Vagina (tissue), 2 donors: ENCODE data around the gene MRPL16. TPM values are rescaled to one million over a fixed set of nuclear protein-coding genes. Genes with fewer than 3 reads are reported as not detected.

Source experiments
- DNase-seq, 2 donors: peaks; one replicate each; pipeline ENCODE4 v3.0.0-alpha.2; 2017; ENCODE audit errors: extremely low spot score in 2 of 2
- H3K27ac ChIP-seq: fragments of 200-600 bp; sonication (generic); one replicate; pipeline ENCODE4 v1.5.1; 2019
- H3K27me3 ChIP-seq: fragments of 200-600 bp; sonication (generic); one replicate; pipeline ENCODE4 v1.5.1; 2019
- H3K36me3 ChIP-seq, 2 donors: fragments of 200-600 bp; sonication (generic); one replicate each; pipeline ENCODE4 v1.5.1; 2017 to 2019
- H3K4me1 ChIP-seq: fragments of 200-600 bp; sonication (generic); one replicate; pipeline ENCODE4 v1.5.1; 2019
- H3K4me3 ChIP-seq, 2 donors: fragments of 200-600 bp; sonication (generic); 1 replicate in 1 of 2; 2 replicates in 1 of 2; pipeline ENCODE4 v1.5.1; 2016 to 2019
- H3K9me3 ChIP-seq: fragments of 200-600 bp; sonication (generic); one replicate; pipeline ENCODE4 v1.5.1; 2019
- POLR2A ChIP-seq, 2 donors: fragments of 450-650 bp; IDR thresholded peaks; one replicate each; pipeline ENCODE4 v1.6.1; 2017; ENCODE audit warnings: antibody characterized with exemption in 2 of 2, mild to moderate bottlenecking in 2 of 2, moderate library complexity in 2 of 2
- POLR2AphosphoS5 ChIP-seq, 2 donors: sonication (generic); formaldehyde crosslinking; IDR thresholded peaks; one replicate each; pipeline ENCODE4 v1.9.0; 2017; ENCODE audit warnings: antibody characterized with exemption in 2 of 2, mild to moderate bottlenecking in 2 of 2, low read depth in 1 of 2; ENCODE audit not compliant: insufficient read depth in 1 of 2
- intact Hi-C: fragments of 100-400 bp; cut with DNase I; formaldehyde crosslinking; loops from one replicate; pipeline ENCODE4 v1.15.1; 2023
- total RNA-seq: library from RNA; depleted of rRNA; stranded (reverse); fragments of >200 nt; gene quantifications from one replicate; pipeline ENCODE4 v1.2.3, GENCODE V29; 2016
- TF ChIP-seq, protein P1 (sequence below), 3 experiments: fragments of 450-650 bp in 2 of 3; fragments of 200-600 bp in 1 of 3; sonication (generic) in 1 of 3; IDR thresholded peaks; one replicate each; pipeline ENCODE4 v1.5.1; 2017 to 2019; ENCODE audit warnings: antibody characterized with exemption in 3 of 3, mild to moderate bottlenecking in 2 of 3, moderate library complexity in 2 of 3

Gene MRPL16
- total RNA-seq, 1 donor from 2014 or later: 38.3 TPM

DNA sequence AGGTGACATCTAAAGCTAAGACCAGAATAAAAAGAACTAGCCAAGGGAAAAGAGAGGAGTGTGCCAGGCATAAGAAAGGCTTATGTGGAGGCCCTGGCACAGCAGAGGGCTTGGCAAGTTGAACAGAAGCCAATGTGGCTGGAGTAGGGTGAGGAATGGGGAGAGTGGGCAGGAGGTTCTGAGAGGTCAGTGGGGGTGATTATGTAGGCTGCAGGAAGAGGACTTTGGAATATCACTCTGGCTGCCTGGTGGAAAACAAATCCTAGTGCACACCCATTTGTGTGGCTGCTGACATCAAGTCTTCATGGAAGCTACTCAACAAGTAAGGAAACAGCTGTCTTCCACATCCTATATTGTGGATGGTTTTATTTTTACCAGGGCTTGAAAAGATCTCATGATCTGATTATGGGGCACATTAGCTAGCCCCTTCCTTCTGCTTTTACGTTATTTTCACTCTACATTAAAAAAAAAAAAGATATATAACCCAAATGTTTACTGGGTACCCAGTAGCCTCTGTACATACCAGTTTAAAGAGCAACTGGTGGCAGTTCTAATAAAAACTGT is 3.4 kb downstream of the MRPL16 start:
- H3K36me3 ChIP-seq: peaks cover 0 to 30% of the 10 kb centered on the region in 2 donors
- no peak overlapping the region for H3K4me3 ChIP-seq
- no peak for DNase-seq
- H3K4me1 ChIP-seq: peaks cover 12% of the 10 kb centered on the region
- no peaks in the 10 kb centered on the region for H3K27me3 ChIP-seq
- no peak for TF ChIP-seq POLR2AphosphoS5 (IDR thresholded peaks at IDR 0.05; ENCODE audit: insufficient read depth in 1 of 2, low read depth in 1 of 2)
- no peak for TF ChIP-seq POLR2A (IDR thresholded peaks at IDR 0.05)
- TF ChIP-seq, protein P1, sequence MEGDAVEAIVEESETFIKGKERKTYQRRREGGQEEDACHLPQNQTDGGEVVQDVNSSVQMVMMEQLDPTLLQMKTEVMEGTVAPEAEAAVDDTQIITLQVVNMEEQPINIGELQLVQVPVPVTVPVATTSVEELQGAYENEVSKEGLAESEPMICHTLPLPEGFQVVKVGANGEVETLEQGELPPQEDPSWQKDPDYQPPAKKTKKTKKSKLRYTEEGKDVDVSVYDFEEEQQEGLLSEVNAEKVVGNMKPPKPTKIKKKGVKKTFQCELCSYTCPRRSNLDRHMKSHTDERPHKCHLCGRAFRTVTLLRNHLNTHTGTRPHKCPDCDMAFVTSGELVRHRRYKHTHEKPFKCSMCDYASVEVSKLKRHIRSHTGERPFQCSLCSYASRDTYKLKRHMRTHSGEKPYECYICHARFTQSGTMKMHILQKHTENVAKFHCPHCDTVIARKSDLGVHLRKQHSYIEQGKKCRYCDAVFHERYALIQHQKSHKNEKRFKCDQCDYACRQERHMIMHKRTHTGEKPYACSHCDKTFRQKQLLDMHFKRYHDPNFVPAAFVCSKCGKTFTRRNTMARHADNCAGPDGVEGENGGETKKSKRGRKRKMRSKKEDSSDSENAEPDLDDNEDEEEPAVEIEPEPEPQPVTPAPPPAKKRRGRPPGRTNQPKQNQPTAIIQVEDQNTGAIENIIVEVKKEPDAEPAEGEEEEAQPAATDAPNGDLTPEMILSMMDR (IDR thresholded peaks at IDR 0.05): no peak
- H3K27ac ChIP-seq: no peak overlapping the region
- no peaks in the 10 kb centered on the region for H3K9me3 ChIP-seq
- intact Hi-C loops: loop anchor here (10.0 kb wide), 1 partner anchor 132 kb away; no protein-coding TSS in a partner anchor

GRCh38 chr11:59804061-59804460 is 6.5 kb downstream of the MRPL16 start:
- no peaks in the 10 kb centered on the region for H3K27me3 ChIP-seq
- DNase-seq: no peak
- no peak for TF ChIP-seq POLR2A (IDR thresholded peaks at IDR 0.05)
- TF ChIP-seq, protein P1 (IDR thresholded peaks at IDR 0.05): no peak
- no peak for TF ChIP-seq POLR2AphosphoS5 (IDR thresholded peaks at IDR 0.05; ENCODE audit: insufficient read depth in 1 of 2, low read depth in 1 of 2)
- peaks cover 0 to 33% of the 10 kb centered on the region in 2 donors for H3K36me3 ChIP-seq
- H3K4me3 ChIP-seq: no peak overlapping the region
- no peaks in the 10 kb centered on the region for H3K9me3 ChIP-seq
- intact Hi-C loops: loop anchor here (10.0 kb wide), 1 partner anchor 129 kb away; no protein-coding TSS in a partner anchor
- H3K27ac ChIP-seq: no peak overlapping the region
- H3K4me1 ChIP-seq: no peaks in the 10 kb centered on the region

DNA sequence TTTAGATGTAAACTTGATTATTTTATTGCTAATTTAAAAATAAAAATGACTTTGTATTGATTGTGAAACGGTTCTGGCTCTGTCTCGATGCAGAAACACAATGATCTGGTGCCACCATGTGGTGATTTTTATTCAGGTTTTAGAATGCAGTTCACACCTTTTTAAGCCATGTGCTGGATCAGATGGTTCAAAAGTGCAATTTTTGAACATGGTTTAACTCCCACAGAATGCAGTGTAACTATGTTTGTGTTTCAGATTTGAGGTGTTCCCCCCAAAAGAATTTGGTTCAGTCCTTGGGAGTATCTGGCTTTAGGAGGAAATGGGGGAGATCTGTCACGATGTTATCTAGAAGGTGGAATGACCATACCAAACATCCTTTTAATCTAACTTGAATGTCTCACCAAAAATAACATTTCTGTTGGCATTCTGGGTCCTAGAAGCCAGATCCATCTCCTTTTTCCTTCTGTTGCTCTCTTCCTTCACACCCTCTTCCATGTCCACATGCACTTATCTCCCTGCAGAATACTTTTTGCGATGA is 7.9 kb downstream of the MRPL16 start:
- H3K27me3 ChIP-seq: no peaks in the 10 kb centered on the region
- H3K27ac ChIP-seq: peak overlapping the region; percentile 4
- intact Hi-C loops: loop anchor here (2.0 to 10.0 kb wide), 2 partner anchors 48 to 128 kb away; partner anchors contain the start of gene STX3
- peaks cover 0 to 44% of the 10 kb centered on the region in 2 donors for H3K36me3 ChIP-seq
- no peak for DNase-seq
- H3K4me3 ChIP-seq: no peak overlapping the region
- no peaks in the 10 kb centered on the region for H3K4me1 ChIP-seq
- H3K9me3 ChIP-seq: no peaks in the 10 kb centered on the region
- peak in 1 of 2 donors; percentile 56 for TF ChIP-seq POLR2AphosphoS5 (IDR thresholded peaks at IDR 0.05; ENCODE audit: insufficient read depth in 1 of 2, low read depth in 1 of 2)
- no peak for TF ChIP-seq POLR2A (IDR thresholded peaks at IDR 0.05)
- TF ChIP-seq, protein P1 (IDR thresholded peaks at IDR 0.05): peak; percentile 50 to 68 (median 54)

- Histone ChIP-seq H3K4me3 (no peak overlapping the region), H3K27me3 (no peaks in the 10 kb centered on the region), H3K4me1 (no peaks in the 10 kb centered on the region), H3K9me3 (no peaks in the 10 kb centered on the region), H3K27ac (peak overlapping the region; percentile 4), H3K36me3 (peaks cover 0 to 49% of the 10 kb centered on the region in 2 donors)
- intact Hi-C loops: loop anchor here (2.0 to 10.0 kb wide), 2 partner anchors 47 to 127 kb away; partner anchors contain the start of gene STX3
- TF ChIP-seq POLR2A (IDR thresholded peaks at IDR 0.05): no peak
- TF ChIP-seq POLR2AphosphoS5 (IDR thresholded peaks at IDR 0.05; ENCODE audit: insufficient read depth in 1 of 2, low read depth in 1 of 2): no peak
- TF ChIP-seq, protein P1 (IDR thresholded peaks at IDR 0.05): no peak
- no peak for DNase-seq
Measured at GRCh38 chr11:59801981-59802638, 8.5 kb downstream of the MRPL16 start.
